A673 (cell line): Measurements from ENCODE around the gene DUOXA1.

Source experiments
- EZH2 ChIP-seq: fragments of 200-600 bp; sonication (generic); IDR thresholded peaks from 2 replicates; pipeline ENCODE4 v1.6.1; 2017; ENCODE audit warnings: borderline replicate concordance, low read depth, mild to moderate bottlenecking, mixed read lengths, antibody characterized with exemption, low read length; ENCODE audit not compliant: poor library complexity, severe bottlenecking
- TF ChIP-seq, protein P1 (sequence below): fragments of 300-800, 200-600 bp; sonication (generic); conservative IDR thresholded peaks from 2 replicates; pipeline ENCODE4 v1.5.1; 2017; ENCODE audit warnings: low read depth, mild to moderate bottlenecking, antibody characterized with exemption, low read length, moderate library complexity, mixed read lengths

DNA sequence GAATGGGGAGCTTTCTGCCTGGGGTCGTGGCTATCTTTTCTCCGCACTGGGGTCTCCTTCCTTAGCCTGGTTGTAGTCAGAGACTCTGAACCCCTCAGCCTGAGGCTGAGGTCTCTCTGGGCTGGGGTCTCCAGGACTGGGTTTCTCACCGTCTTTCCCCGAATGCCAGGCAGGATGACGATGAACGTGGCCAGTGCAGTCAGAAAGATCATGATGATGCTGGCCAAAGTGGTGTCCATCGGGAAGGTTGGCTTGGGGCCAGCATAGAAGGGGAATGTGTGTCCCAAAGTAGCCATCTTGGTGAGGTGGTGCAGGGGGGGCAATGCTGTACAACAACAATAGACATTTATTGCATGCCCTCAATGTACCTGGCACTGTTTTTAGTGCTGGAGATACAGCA is 7.0 kb downstream of the DUOXA1 start:
- TF ChIP-seq, protein P1, sequence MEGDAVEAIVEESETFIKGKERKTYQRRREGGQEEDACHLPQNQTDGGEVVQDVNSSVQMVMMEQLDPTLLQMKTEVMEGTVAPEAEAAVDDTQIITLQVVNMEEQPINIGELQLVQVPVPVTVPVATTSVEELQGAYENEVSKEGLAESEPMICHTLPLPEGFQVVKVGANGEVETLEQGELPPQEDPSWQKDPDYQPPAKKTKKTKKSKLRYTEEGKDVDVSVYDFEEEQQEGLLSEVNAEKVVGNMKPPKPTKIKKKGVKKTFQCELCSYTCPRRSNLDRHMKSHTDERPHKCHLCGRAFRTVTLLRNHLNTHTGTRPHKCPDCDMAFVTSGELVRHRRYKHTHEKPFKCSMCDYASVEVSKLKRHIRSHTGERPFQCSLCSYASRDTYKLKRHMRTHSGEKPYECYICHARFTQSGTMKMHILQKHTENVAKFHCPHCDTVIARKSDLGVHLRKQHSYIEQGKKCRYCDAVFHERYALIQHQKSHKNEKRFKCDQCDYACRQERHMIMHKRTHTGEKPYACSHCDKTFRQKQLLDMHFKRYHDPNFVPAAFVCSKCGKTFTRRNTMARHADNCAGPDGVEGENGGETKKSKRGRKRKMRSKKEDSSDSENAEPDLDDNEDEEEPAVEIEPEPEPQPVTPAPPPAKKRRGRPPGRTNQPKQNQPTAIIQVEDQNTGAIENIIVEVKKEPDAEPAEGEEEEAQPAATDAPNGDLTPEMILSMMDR: no peak
- no peak for TF ChIP-seq EZH2
